ENCODE measurements around the gene OSER1.
"Not testable (repeated sequence)": the region's sequence is repeated elsewhere in the genome, so short reads cannot be mapped to it uniquely, and the experiment has no call there.

The OSER1 gene

DNA sequence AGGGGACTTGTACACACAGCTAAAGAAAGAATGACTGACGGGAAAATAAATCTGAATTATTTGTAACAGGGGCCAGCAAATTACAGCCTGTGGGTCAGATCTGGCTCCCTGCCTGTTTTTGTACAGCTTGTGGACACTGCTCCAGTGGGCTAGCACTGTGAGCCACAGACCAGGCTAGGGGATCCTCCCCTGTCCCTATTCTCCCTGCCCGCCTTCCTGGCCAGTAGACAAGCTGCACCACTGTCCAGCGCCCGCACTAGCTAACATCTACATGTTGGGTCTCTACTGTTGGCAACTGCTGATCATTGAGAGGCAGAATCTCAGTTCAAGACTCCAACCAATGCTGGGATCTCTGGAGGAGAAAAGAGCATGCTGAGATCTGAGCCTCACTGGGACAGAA is 10.7 kb downstream of the OSER1 start:
- no peak for DNase-seq

DNA sequence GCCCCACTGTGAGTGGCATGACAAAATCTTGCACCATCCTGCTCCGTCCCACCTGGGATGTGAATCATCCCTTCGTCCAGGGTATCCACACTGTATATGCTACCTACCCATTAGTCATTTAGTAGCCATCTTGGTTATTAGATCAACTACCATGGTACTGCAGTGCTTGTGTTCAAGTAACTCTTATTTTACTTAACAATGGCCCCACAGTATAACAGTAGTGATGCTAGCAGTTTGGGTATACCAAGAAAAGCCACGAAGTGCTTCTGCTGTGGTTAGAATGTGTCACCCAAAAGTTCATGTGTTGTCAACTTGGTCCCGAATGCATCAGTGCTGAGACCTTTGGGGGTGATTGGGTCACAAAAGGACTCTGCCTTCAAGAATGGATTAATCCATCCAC is 11.7 kb downstream of the OSER1 start:
- no peak for DNase-seq

DNA sequence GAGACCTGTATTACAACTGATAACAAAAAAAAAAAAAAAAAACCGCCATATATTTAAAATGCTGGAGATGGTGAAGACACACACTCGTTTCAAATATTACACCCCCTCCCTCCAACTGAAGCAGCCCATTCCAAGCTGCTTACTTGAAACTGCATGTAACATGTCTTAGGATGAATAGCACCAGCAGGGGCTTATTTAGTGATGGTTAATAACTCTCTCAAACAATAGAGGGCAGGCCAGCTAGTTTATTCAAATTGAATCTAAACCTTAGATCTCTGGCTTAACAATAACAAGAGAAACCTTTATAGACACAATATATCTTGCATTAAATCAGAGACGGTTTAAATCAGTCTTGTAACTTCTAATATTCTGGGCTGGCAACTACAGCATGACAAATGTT is 14.3 kb downstream of the OSER1 start:
- DNase-seq, result no peak

- DNase-seq, result no peak
Observed at GRCh38 chr20:44195605-44196004, 15.0 kb downstream of the OSER1 start.

DNA sequence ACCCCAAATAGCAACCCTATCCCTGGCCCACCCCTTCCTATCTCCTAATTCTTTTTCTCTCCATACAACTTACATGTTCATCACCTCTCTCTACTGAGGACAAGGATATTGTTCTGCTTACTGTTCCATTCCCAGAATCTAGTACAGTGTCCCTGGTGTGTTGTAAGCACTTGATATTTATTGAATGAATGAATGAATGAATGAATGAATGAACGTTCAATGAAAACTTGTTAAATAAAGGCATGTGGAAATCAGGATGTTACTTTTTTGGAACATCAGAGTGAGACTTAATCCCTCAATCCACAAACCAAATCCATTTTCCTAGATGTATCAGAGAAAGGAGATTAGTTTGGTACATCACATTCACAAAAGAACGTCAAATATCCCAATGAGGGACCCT is 16.8 kb downstream of the OSER1 start:
- no peak for DNase-seq

DNA sequence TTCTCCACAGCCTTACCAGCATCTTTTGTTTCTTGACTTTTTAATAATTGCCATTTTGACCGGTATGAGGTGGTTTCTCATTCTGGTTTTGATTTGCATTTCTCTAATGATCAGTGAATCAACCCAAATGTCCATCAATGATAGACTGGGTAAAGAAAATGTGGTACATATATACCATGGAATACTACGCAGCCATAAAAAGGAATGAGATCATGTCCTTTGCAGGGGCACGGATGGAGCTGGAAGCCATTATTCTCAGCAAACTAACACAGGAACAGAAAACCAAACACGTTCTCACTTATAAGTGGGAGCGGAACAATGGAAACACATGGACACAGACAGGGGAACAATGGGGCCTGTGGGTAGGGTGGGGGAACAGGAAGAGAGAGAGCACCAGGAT is 18.9 kb downstream of the OSER1 start:
- DNase-seq, result not testable (repeated sequence)

DNA sequence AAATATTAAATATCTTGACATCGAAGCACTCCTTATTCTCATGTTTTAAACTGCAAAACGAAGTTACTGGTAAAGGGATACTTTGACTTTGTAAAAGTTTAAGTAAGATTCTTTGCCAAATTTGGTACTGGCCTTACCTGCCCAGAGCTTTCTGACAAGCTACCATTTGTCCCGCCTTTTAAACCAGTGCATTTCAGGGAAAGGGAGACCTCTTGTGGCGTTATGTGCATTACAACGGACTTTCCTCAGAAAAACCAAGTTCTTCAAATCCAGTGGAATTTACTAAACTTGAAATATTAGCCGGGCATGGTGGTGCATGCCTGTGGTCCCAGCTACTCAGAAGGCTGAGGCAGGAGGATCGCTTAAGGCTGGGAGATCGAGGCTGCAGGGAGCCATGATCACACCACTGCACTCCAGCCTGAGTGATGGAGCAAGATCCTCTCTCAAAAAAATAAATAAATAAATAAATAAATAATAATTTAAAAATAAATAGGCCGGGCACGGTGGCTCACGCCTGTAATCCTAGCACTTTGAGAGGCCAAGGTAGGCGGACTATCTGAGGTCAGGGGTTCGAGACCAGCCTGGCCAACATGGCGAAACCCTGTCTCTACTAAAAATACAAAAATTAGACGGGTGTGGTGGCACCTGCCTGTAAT is 20.2 kb downstream of the OSER1 start:
- DNase-seq, result not testable (repeated sequence)

- no peak for DNase-seq
Observed at GRCh38 chr20:44188752-44189151, 21.8 kb downstream of the OSER1 start.

GRCh38 chr20:44187772-44188709 is 22.5 kb downstream of the OSER1 start:
- DNase-seq, result no peak

DNA sequence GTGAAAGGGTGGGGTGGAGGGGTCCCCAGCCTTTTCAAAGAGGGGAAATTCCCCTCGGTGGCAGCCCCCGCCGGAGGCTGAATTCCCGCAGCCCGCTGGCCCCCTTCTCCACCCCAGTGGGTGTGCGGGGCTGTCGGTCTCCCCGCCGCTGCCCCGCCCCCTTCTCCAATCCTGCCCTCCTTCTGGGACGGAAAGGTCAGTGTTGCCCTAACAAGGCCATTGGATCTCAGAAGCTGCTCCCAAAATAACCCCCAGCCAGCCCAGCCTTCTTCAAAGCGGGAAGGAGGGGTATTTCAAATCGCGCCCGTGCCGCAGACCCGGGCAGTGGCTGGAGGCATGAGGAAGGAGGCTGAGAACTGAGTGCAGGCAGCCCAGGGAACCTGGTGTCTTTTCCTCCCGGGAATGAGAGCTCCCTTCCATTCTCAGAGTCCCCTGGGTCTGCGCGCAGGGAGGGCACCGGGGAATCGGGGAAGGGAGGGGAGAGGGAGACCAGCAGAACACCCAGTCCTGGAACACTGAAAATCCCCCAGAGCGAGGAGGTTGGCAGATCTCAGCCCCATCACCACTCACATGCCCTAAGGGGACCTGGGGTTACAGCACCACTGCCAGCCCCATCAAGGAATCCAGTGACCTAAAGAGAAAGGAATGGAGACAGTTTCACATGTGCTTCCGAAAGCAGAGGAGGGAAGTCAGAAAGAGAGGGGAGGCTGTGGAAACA is 23.4 kb downstream of the OSER1 start, which contains the start of gene JPH2:
Gene JPH2, minus strand, starts transcription at position 135 of the 718 bp plus-strand sequence. CDS start 483 bp downstream, outside the sequence.
- DNase-seq, result no peak

GRCh38 chr20:44186674-44187053 is 23.9 kb downstream of the OSER1 start:
- no peak for DNase-seq

GRCh38 chr20:44186201-44186600 is 24.4 kb downstream of the OSER1 start:
- DNase-seq, result no peak

- DNase-seq, result no peak
Observed at GRCh38 chr20:44185574-44185973, 25.0 kb downstream of the OSER1 start.

- DNase-seq, result no peak
Observed at GRCh38 chr20:44183282-44183681, 27.3 kb downstream of the OSER1 start.

DNA sequence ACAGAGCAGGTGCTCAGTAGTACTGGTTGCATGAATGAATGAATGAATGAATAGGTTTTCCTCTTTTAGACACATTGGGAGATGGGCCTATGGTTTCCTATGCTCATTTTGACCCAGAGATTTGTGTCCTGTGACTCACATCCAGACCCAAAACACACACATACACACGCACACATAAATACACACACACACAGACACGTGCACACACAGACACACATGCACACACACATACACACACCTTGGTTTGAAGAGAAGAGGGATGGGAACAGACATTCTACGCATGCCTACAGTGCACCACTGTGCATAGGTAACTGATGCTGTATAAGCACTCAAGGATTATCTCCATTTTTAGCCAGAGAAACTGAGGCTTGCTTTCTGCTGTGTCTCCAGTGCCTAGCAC is 27.7 kb downstream of the OSER1 start:
- no peak for DNase-seq

GRCh38 chr20:44182135-44182765 is 28.3 kb downstream of the OSER1 start:
- DNase-seq, result no peak

GRCh38 chr20:44181611-44182010 is 29.0 kb downstream of the OSER1 start:
- DNase-seq, result no peak

DNA sequence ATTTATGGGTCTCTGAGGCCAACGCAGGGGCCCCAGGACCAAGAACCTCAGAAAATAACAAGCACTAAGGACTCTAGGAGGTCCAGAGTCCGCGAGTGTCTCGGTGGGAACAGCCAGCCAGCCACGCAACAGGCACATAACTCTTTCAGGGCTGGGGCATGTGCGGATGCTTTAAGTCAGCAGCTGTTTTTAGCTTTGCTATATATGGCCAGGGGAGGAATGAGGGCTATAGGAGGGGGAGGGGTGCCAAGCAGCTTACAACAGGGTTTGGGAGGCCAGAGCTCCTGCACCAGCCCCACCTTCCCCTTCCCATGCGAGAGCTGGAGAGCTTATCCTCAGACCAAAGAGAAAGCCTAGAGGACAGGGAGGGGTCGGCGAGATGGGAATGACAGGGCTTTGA is 29.8 kb downstream of the OSER1 start:
- no peak for DNase-seq

GRCh38 chr20:44176833-44177534 is 33.6 kb downstream of the OSER1 start:
- DNase-seq, result no peak

DNA sequence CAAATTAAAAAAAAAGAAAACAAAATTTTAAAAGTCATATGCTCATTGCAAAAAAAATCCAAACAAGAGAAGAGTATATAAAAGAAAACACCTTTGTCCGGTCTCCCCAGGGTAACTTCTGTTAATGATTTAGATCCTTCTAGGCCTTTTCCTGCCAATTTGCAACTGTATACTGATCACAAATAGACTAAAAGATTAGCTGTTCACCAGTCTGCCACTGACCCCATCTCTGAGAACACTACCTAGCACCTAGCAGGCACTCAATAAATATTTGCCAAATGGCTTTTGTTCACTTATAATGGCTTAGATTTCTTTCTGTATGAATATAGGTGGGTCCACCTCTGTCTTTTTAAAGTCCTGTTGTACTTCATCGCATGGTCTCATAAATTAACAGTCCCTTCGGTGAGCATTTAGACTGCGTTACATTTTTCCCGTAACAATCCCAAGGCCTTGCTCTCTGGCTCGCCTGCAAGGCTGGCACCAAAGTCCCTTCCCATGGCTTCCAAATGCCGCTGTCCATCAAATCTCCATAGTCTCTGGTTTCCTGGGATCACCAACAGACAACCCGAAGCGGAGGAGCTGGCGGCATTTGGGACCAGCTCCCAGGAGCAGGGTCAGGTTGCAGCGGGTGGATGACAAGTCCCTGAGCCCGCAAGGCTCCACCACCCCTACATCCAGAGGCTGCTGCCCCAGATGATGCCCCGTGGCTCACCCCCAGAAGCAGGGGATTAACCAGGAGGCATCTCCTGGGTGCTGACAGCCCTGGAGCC is 35.4 kb downstream of the OSER1 start:
- DNase-seq, result no peak

- DNase-seq, result no peak
Observed at GRCh38 chr20:44173846-44174245, 36.7 kb downstream of the OSER1 start.

DNA sequence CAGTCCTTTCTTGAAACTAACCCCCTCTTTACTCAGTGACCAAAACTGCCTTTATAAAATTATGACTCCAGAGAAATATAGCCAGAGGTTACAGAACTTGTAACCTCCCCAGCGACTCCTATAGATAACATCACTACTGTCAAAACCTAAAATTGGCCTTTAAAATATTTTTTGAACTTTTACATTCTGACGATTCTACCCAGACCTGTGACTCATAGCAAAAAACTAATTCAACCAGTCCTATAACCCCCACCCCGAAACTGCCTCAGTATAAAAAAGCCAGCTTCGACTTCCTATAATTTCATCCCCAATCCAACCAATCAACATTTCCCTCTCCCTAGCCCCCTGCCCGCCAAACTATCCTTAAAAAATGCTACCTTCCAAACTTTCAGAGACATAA is 37.5 kb downstream of the OSER1 start:
- DNase-seq, result no peak

All from 8988T (cell line).